Pons (tissue), 1 donor: ENCODE measurements around the gene PRODH.
"Not testable (repeated sequence)": the region's sequence is repeated elsewhere in the genome, so short reads cannot be mapped to it uniquely, and the experiment has no call there.

ENCODE experiments used
- DNase-seq: peaks from one replicate; pipeline ENCODE4 v3.0.0-alpha.2; 2016; ENCODE audit warnings: low spot score

The PRODH gene

DNA sequence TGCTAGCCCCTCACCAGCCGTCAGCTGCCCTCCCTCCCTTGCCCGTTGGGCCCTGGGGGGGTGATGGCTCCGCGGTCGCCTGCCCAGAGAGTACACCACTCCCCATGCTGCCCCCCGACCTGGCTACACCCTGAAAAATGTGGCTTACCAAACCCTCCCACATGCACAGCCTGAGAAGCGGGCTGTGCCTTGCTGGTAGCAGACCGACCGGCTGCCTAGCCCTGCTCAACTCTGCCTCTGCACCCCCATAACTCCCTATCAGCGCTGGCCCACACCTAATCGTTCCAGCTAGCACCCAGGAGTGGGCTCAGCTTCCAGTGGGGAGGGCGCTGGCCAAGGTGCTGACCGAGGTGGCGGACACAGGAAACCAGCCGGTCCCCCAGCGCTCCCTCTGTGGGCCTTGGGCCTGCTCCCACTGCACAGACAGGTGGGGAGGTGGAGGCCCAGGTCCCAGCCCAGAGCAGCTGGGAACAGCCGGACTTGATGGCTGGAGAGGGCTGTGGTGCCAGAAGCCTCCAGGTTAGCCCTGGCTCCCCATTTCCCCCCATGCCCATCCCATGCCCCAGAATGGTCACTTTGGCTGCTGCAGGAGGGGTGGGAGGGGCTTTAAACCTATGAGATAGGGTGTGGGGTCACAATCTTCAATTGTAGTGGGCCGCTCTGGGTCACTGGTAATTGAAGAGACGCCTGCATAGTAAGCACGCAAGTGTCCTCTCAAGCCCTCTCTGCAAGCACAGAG is 32.1 kb upstream of the PRODH start:
- no peak for DNase-seq

DNA sequence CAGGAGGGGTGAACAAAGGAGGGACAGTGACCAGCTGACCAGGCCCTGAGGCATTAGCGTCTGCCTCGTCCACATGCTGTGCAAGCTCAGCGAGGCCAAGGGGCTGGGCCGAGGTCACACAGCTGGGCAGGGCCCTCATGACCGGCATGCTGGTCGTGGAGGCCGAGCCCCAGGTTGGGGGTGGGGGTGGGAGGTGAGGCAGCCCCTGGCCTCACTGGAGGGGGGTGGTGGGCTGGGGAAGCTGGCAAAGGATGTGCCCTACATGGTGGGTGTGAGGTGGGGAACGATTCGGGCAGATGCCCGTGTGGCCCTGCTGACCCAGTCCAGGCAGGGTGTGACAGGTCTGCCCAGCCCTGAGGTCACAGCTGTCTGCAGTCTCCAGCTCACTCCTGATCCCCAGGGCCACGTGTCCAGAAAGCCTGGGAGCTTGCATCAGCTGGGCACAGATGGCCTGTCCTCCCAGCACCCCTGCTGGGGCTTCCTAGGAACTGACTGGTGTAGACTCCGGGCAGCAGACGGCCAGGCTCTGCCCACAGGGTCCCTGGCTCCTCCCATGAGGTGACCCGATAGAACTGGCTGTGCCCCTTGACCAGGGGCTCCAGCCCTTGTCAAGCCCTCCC is 31.4 kb upstream of the PRODH start:
- not testable (repeated sequence) for DNase-seq

DNA sequence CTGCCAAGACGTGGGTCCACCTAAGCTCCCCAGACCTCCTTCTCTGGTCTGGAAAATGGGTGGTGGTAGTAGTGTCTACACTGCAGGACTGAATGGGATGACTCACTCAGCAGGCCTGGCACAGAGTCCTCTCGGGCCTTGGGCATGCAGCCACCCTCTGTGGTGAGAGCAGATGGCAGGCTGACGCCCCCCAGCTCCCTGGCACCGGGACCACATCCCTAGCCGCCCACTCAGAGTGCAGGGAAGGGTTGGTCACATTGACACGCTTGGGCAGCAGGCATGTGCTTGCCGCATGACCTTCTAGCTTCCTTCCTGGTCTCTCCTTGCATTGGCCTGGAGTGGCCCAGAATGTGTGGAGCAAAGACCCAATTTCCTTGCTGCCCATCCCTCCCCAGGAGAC is 30.7 kb upstream of the PRODH start:
- no peak for DNase-seq

DNA sequence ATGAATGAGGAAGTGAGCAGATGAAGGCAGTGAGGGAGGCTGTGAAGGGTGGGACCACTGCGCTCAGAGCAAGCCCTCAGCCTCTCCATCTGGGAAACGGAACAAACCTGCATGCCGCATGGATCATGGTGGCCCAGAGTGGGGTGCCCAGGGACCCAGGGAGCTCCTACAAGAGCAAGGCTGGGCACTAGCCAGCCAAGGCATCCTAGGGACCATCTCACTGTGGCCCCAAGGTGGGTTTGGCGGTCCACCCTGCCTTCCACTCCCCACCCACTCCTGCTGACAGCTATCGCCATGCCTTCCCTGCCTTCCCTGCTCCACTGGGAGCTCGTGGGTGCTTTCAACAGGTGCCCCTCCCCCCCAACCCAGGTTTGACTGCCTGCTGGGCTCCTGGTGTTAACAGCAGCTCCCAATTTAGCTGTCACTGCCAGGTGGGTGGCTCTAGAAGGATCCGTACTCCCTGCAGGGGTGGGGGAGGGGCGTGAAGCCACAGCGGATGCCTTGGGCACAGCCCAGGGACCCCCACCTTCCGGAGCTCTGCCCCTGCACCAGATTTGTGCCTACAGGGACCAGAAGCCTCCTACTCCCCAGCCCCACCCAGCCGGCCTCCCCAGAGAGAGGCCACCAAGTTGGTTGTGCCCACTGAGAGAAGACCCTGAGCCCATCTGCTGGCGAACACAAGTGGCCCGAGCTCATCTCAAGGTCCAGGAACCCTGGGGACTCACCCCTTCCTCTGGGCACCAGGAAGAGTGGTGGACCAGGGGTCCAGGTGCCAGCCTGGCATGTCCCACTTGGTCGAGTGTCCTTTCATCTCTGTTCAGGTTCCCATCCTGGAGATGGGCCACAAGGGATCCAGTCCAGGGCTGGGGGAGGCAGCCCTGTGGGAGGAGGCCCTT is 29.7 kb upstream of the PRODH start:
- no peak for DNase-seq

DNA sequence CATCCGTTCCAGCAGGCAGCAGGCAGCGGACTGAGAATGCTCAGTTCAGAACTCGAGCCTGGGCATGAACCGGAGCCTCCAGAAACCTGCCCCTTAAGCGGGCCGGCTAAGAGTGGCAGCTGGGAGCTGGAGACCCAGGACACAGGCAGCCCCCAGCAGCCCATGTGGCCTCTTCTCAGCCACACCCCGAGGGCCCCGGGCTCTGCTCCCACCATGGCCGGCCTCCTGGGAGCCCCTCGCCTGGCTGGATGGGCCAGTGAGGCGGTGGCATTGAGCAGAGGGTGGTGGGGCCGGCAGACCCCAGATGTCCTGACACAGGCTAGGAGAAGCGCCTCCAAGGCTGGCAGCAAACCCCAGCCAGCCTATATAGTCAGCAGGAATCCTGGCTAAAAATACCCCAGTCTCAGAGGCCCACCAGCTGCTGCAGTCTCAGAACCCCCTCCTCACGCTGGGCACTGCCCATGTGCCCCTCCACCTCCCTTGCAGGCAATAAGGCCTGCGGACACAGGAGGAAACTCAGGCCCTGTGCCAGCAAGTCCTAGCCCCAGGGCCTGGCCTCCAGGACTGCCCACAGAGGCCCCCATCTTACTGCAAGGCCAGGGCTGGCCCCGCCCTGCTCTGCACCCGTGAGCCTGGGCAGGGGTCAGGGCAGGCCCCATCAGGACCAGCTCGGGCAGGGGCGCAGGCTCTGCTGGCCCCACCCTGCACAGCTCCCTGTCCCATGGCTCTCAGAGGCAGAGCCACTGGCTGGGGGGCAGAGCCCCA is 28.6 kb upstream of the PRODH start:
- not testable (repeated sequence) for DNase-seq

DNA sequence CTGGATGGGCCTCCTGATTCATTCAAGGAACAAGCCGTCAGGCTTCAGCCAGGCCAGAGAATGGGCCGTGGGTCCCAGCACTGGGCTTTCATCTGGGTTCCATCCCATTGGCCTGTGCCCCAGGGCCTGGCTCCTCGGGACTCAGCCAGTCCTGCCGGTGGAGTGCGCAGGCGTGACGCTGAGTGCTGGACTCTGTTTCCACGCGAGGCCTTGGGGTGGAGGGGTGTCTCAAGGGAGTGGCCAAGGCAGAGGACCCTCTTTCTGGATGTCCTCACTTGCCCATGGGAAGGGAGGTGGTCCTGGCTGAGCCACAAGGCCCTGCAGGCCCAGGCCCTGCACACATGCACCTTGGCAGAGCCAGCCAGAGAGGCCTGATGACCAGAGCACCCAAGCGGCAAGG is 28.0 kb upstream of the PRODH start:
- not testable (repeated sequence) for DNase-seq

DNA sequence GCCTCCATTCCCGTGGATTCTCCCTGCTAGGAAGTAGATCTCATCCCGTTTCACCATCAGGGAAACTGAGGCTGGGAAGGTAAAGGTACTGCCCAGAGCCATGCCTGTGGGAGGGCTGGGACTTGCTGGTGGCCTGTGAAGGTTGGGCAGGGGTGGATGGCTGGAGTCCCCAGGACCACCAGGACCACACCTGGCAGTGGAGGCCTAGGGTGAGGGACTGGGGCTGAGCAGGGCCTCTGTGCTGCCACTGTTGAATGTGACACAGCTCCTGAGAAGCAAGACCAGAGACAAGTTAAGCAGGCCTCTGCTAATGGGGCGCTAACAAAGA is 26.2 kb upstream of the PRODH start:
- no peak for DNase-seq

DNA sequence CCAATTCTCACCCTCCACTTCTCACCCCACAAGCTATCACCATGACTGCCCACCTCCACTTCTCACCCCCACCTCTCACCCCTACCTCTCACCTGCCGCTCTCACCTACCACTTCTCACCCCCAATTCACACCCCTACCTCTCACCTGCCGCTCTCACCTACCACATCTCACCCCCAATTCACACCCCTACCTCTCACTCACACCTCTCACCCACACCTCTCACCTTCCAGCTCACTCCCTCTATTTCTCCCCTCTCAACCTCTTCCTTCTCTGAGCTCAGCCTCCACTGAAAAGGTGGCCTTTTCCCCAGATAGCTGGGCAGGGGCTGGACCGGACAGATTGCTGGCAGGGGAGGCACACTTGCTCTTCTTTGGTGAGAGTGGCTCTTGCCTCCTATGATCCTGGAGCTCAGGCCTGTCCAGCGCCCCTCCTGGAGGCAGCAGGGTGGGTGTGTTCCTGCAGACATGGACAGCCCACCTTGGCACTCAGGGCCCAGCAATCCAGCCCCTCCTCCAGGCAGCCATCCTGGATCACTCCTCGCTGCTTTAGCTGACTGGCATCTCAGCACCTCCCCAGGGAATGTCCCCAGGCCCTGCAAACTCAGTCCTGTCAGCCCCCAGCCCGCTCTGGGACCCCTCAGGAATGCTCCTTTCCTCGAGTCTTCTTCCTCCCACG is 25.7 kb upstream of the PRODH start:
- not testable (repeated sequence) for DNase-seq

DNA sequence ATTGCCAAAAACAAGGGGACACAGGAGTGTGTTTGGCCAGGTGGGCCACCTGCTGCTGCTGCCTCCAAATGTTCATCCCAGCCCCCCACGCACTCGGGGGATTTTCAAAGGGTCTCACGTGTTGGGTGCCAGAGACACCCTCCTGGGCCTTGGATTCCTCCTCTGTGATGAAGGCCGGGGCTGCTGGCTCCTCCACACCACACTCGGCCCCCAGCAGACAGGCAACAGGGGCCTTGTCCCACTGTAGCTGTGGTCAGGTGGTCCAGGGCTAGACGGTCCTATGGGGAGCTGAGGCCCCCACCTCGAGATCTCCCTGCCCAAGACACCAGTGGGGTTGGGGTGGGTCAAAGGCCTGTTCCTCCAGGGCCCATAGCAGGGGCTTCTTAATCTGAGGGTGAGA is 25.1 kb upstream of the PRODH start:
- DNase-seq: not testable (repeated sequence)

DNA sequence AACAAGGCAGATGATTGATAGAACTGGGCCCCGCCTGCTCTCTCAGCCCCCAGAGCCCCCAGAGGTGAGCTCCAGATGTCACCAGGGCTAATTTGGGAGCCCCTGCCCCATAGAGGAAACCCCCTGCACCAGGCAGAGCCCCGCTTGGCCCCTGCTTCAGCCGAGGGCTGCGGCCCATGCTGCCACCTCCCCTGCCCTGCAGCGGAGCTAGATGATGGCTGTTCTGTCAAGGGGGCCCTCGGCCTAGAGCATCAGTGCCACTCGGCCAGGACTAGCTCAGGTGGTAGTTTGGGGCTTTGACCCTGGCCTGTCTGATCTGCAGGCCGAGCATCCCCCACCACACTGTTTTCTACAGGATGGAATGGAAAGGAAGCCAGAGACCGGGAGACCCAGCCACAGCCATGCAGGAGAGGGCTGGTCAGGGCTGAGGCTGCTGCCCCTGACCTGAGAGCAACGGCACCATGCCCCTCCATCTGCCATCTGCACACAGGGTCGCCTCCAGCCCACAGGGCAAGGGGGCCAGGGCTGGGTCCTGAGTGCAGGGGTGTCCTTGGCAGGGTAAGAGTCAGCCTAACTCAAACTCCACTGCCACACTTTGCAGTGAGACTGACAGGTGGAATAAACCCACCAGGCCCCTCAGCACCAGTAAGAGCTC is 24.2 kb upstream of the PRODH start:
- DNase-seq: not testable (repeated sequence)

DNA sequence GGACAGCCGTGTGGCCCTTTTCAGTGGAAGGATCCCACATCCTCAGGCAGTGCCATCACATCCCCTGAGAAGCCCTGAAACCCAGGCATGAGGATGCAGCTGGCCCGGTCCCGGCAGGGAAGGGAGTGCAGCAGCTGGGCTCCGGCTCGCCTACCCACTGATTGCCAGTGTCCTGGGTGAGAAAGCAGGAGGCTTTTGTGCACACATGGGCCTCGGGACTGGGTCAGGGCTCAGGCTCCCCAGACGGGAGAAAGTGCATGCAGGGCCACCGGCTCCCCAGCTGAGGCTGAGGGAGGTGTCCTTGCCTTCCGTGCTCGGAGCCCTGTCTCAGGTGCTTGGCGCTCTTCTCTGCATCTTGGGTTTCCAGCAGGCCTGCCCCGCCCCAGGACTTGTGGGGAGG is 23.6 kb upstream of the PRODH start:
- DNase-seq: not testable (repeated sequence)

DNA sequence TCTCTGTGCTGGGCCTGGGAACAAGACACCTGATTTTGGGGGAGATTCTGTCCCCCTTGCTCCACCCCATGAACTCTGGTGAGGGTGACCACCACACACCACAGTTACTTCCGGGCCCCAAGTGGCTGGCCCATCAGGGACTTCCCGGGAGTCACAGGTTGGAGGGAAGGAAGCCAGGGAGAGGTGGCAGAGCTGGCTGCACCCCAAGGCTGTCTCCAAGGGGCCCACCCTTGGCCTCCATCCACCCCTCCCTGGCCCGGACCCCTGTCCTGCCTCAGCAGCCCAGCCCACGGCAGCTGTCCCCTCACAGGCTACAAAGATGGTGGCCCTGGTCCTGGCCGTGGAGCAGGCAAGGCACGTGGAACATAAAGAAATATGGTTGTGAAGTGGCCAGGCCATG is 23.2 kb upstream of the PRODH start:
- not testable (repeated sequence) for DNase-seq

DNA sequence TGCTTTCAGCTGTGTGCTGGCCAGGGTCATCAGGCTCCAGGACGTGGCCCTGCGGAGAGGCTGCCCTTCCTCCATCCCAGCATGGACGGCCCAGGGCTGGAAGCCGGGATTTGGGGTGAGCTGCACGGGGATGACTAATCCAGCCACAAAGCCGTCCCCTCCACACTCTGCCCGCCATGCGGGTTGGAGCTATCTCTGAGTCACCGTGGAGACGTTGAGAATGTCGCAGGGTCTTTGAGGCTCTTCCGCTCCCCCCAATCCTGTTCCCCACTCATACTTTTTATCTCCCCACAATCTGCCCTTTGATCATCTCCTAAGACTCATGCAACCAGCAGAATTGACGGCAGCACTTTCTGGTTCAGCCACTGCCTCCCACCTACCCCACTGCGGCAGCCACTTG is 22.6 kb upstream of the PRODH start:
- not testable (repeated sequence) for DNase-seq

DNA sequence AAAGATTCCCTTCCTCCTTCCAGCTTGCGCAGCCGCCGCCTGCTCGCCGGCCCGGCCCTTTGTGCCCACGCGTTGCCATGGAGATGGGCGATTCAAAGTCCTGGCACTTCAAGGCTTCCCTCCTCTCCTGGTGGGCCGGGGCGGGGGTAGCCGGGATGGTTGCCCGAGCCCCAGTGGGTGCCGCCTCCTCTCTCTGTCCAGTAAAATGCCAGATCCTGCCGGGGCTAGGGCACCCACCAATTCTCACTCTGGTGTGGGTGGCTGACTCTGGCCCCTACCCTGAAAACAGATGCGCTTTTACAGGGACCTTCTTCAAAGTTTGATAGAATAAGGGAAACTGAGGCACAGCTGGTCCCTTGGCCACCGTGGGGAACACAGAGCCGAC is 22.2 kb upstream of the PRODH start:
- not testable (repeated sequence) for DNase-seq

DNA sequence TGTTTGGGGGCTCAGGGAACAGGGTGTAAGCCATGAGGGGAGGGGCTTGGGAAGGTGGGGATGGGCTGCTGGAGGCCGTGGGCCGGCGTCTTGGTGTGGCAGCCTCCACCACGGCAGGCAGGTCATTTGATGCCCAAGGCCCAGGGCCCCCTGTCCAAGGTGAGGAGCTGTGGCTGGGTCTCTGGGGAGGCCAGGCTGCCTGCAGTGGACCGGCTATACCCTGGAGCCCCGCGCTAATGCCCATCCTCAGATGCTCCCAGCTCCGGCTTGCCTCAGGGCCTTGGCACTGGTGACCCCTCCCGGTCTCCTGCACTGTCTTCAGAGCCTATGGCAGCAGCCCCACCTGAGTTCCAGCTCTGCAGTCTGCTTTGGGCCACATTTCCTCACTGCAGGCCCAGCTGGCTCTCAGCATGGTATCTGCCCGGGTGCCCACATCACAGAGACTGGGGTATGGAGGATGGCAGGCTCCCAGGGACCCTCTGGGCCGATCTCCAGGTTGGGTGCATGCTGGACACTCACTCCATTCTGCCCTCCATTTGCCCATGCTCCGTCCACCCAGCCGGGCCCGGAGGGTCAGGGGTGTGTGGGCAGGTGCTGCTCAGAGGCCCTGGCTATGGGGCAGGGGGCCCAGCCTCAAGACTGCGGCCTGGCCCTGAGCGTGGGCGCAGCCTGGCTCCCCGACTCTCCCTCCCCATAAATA is 21.7 kb upstream of the PRODH start:
- DNase-seq: not testable (repeated sequence)

DNA sequence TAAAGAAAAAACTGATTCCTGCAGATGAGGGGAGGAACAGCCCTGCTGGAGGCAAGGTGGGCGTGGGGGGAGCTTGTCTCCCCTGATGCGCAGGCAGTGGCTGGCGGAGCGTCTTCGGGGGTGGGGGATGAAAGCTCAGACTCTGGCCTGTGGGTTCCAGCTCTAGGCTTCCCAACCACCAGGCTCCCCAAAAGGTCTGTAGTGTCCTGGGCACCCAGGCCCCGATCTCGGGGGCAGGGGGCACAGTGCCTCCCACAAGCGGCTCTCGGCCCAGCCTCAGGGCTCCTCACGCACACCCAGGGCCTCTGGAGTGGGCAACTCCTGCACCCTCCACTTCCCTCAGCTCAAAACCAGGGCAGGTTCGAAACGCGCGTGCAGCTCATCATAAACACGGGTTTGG is 20.9 kb upstream of the PRODH start:
- DNase-seq: not testable (repeated sequence)

DNA sequence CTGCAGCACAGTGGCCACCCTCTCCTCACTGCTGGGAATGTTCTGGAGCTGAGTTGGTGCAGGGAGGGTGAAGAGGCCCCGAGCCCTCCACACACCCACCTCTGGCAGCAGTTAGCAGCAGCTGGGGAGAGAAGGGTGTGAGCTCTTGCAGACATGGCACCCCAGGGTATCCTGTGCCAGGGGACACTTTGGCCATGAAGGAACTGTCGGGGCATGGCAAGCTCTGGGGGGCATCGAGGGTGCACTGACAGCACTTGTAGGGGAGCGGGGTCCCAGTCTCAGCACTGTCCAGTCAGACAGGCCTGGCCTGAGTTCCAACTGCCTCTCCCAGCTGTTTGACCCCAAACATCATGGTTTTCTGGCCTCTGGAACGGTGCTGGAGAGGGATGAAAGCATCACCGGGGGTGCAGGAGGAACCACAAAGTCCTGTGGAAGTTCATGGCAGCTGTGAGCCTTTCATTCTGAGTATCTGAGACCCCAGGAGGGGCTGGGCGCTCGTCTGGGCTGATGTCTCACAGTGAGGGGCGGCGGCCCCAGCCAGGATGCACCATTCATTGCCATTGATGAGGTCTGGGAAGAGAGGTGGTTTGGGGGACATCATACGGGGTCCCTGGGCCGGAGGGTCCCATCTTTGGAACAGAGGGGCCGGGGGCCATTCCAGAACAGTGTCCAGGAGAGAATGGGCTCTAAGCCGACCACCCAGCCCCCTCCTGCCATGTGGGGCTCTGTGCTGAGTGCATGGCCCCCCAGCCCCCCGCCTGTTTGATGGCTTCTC is 20.2 kb upstream of the PRODH start:
- not testable (repeated sequence) for DNase-seq

DNA sequence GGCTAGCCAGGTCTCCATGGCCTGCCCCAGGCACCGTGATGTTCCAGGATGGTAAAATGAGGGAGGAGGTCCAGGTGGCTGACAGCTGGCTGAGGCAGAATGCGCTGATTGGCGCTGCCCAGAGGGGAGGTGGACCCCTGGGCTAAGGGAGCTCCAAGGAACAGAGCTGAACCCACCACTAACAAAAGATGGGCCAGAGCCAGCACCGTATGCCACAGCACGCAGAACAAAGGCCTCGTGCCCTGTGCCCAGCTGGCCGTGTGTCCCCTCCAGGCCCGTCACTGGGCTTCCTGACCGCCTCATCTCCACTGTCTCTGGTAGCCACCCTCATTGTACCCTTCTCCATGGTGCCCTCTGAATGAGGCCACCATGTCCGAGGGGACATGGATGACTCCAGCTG is 19.6 kb upstream of the PRODH start:
- no peak for DNase-seq

DNA sequence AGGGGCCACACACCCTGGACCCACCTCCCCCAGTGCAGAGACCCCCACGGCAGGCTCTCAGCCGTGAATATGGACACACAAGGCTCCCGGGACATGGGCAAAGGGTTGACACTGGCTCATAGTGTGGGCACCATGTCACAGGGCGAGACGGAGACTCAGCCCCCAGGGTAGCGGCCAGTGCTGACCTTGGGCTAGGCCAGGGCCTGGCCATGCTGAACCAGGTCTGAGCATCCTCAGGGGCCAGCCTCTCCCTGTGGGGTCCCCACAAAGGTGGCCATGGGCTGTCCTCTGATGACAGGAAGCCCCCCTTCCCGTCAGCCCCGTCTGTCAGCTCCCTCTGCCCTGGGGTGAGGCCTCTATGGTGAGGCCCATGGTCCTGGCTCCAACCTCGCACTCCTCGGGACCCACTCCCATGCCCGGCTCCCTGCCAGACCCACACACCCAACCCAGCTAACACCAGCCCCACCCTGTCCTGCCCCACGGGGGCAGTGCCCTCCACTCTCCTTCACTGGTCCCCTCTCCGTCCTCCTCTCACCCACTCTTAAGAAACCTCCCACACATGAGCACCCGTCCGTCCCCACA is 19.0 kb upstream of the PRODH start:
- DNase-seq: no peak
